ENCODE data around the gene PLEKHS1. TPM values are rescaled to one million over a fixed set of nuclear protein-coding genes. Genes with fewer than 3 reads are reported as not detected.
A peak's percentile ranks its signal among the peaks of the same experiment; 100 is the strongest.

The PLEKHS1 gene
- total RNA-seq, 3 donors from 2014 or later = 5.3 to 19.3 (median 6.5) TPM

DNA sequence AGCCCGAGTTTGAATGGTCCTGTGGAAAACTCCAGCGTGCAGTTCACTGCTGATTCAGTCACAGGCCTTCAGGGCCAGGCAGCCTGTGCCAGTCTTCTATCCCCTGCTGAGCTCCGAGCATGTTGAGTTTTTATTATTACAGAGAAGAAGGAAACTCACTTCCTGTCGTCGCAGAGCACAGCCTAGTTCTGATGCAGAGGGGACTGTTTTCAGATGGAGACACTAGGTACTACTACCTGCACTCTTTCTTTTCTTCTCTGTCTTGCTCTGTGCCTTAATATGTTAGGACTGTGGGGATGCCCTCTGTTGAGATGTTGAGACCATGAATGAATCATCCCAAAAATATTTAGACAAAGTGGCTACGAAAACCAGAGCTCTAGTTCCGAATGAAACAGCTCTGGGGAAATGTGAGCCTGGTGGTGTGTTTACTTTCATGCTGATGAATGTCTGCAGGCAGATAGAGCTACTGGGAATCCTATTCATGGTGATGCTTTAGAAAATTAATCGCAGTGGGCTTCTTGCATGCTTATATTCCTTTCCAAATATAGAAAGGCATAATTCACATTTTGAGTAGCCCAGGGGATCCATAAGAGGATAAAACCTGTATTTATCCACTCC is 42.2 kb upstream of the PLEKHS1 start:
- H3K9me3 ChIP-seq = no peaks in the 10 kb centered on the region
- no peaks in the 10 kb centered on the region for H3K4me1 ChIP-seq (ENCODE audit: low read depth)
- TF ChIP-seq, protein P1, sequence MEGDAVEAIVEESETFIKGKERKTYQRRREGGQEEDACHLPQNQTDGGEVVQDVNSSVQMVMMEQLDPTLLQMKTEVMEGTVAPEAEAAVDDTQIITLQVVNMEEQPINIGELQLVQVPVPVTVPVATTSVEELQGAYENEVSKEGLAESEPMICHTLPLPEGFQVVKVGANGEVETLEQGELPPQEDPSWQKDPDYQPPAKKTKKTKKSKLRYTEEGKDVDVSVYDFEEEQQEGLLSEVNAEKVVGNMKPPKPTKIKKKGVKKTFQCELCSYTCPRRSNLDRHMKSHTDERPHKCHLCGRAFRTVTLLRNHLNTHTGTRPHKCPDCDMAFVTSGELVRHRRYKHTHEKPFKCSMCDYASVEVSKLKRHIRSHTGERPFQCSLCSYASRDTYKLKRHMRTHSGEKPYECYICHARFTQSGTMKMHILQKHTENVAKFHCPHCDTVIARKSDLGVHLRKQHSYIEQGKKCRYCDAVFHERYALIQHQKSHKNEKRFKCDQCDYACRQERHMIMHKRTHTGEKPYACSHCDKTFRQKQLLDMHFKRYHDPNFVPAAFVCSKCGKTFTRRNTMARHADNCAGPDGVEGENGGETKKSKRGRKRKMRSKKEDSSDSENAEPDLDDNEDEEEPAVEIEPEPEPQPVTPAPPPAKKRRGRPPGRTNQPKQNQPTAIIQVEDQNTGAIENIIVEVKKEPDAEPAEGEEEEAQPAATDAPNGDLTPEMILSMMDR (IDR thresholded peaks at IDR 0.05) = no peak
- DNase-seq (no peak), ATAC-seq (no peak)
- intact Hi-C loops (cut with DNase I, micrococcal nuclease) = loop anchor here (10.0 kb wide), 2 partner anchors 395 to 405 kb away; no protein-coding TSS in a partner anchor
- no peak overlapping the region for H3K4me3 ChIP-seq
- H3K36me3 ChIP-seq (ENCODE audit: low read depth) = no peaks in the 10 kb centered on the region

DNA sequence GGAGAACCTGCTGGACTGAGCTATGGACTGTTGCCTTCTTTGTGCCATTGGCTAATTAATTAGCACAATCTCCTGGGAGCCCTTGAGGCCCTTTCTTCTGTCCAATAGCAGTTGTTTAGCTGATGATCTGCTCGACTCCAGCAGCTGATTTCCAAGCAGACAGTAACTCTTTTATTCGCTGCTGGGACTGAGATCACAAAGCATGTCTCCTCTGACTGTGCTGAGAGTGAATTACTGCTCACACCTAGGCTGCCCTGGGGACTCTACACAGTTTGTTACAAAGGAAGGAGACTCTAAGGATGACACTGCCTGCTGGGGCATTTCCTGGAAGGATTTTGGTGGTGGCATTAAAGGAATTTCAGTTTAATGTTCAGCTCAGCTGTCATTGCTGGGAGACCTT is 40.3 kb upstream of the PLEKHS1 start:
- Histone ChIP-seq H3K9me3 (no peaks in the 10 kb centered on the region), H3K4me1 (ENCODE audit: low read depth) (no peaks in the 10 kb centered on the region), H3K4me3 (no peak overlapping the region), H3K36me3 (ENCODE audit: low read depth) (no peaks in the 10 kb centered on the region)
- DNase-seq (no peak), ATAC-seq (no peak)
- TF ChIP-seq, protein P1 (IDR thresholded peaks at IDR 0.05) = no peak
- intact Hi-C loops (cut with DNase I, micrococcal nuclease) = no loop called here

DNA sequence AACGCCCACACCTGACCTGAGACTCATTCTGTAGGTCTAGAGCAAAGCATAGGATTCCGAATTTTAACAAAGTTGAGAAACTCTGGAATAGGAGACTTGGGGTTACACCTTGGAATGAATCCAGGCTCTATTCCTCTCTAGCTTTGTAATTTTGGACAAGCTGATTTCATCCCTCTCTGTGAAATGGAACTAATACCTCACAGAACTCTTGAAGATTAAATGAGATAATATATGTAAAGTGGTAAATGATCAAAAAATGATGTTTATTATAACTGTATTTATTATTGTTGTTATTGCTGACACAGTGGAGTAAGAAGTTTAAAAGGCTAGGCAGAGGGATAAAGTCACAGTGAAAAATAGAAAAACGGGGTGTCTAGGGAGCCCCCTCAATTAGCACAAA is 39.5 kb upstream of the PLEKHS1 start:
- intact Hi-C loops (cut with DNase I, micrococcal nuclease) = no loop called here
- H3K9me3 ChIP-seq = no peaks in the 10 kb centered on the region
- ATAC-seq = no peak
- DNase-seq = no peak
- TF ChIP-seq, protein P1 (IDR thresholded peaks at IDR 0.05) = no peak
- no peak overlapping the region for H3K4me3 ChIP-seq
- peaks cover 2% of the 10 kb centered on the region for H3K36me3 ChIP-seq (ENCODE audit: low read depth)
- no peaks in the 10 kb centered on the region for H3K4me1 ChIP-seq (ENCODE audit: low read depth)

DNA sequence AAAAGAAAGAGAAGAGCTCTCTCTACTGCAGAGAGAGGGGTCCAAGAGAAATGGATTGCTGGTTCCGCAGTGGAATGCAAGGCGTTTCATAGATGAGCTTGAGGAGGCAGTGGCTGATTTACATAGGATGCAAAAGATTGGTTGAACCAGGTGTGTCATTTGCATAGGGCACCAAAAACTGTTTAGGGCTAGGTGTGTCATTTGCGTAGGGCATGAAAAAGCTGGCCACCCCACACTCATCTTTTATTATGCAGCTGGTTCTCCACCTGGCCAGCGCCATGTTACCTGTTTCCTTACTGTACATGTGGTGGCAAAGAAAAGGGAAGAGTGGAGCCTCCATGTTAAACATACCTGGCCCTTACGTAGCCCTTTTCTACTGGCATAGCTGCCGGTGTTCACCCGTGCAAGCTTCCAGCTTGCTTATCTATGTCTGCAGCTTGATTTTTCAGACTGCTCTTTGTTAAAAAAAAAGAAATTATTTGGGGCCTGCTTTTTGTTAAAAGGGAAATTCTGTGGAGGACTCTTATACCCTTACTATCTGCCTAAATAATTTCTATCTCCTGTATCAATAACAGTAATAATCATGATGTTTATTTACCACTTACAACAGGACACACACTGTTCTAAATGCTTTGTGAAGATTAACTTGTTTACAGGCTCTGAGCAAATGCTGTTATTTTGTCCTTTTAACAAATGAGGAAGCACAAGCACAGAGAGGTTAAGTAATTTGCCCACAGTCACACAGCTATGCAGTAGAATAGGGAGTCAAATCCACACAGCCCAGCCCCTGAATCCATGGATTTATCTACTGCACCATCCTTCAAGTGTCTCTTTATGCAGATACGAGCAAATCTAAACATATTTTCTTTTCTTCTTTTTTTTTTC is 38.5 kb upstream of the PLEKHS1 start:
- H3K36me3 ChIP-seq (ENCODE audit: low read depth) = peaks cover 2% of the 10 kb centered on the region
- DNase-seq (peak in 2 of 3 donors; percentile 49 to 56), ATAC-seq (peak; percentile 93)
- intact Hi-C loops (cut with DNase I, micrococcal nuclease) = no loop called here
- TF ChIP-seq, protein P1 (IDR thresholded peaks at IDR 0.05) = no peak
- no peaks in the 10 kb centered on the region for H3K4me1 ChIP-seq (ENCODE audit: low read depth)
- no peak overlapping the region for H3K4me3 ChIP-seq
- no peaks in the 10 kb centered on the region for H3K9me3 ChIP-seq

DNA sequence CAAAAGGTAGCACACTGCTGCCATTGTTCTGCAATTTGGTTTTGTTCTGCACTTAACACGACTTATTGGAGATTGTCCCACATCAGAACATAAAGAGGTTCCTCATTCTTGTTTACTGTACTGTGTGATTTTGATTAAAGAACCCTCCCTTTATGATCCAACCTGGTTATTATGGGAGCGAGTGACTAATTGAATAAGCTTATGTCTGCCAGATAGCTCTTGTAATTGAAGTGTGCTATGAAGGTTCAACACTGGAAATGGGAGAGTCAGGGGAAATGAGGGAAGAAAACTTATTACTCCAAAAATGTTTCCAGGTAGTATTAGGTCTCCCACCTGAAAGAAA is 37.9 kb upstream of the PLEKHS1 start:
- no peaks in the 10 kb centered on the region for H3K4me1 ChIP-seq (ENCODE audit: low read depth)
- peak; percentile 69 for ATAC-seq

More for the DNA sequence above, 37.9 kb upstream of the PLEKHS1 start:
- no peaks in the 10 kb centered on the region for H3K9me3 ChIP-seq
- H3K36me3 ChIP-seq (ENCODE audit: low read depth) = peaks cover 2% of the 10 kb centered on the region
- no peak for DNase-seq
- TF ChIP-seq, protein P1 (IDR thresholded peaks at IDR 0.05) = no peak
- H3K4me3 ChIP-seq = no peak overlapping the region
- intact Hi-C loops (cut with DNase I, micrococcal nuclease) = no loop called here
